GM06990 (cell line): ENCODE data around the gene C3orf20.
"Not testable (repeated sequence)": the region's sequence is repeated elsewhere in the genome, so short reads cannot be mapped to it uniquely, and the experiment has no call there.

Experiments used
- DNase-seq: peaks from one replicate; pipeline ENCODE4 v3.0.0-alpha.2; 2011; ENCODE audit not compliant: insufficient read length; ENCODE audit errors: extremely low read depth
- H3K27me3 ChIP-seq: replicated peaks from 2 replicates; pipeline ENCODE4 v1.6.0; 2011; ENCODE audit warnings: low read length; ENCODE audit not compliant: control insufficient read depth, insufficient read depth
- H3K36me3 ChIP-seq: 2 replicates; pipeline ENCODE4 v1.5.1; 2011; ENCODE audit warnings: low read length; ENCODE audit not compliant: control insufficient read depth, insufficient read depth
- H3K4me3 ChIP-seq: replicated peaks from 2 replicates; pipeline ENCODE4 v1.5.1; 2011; ENCODE audit warnings: low read depth, mild to moderate bottlenecking, control low read depth, low read length
- TF ChIP-seq, protein P1 (sequence below): IDR thresholded peaks from 2 replicates; pipeline ENCODE4 v1.5.1; 2011; ENCODE audit warnings: low read length, control low read depth, mild to moderate bottlenecking, inconsistent platforms; ENCODE audit not compliant: insufficient read depth, poor library complexity, severe bottlenecking

C3orf20 gene

DNA sequence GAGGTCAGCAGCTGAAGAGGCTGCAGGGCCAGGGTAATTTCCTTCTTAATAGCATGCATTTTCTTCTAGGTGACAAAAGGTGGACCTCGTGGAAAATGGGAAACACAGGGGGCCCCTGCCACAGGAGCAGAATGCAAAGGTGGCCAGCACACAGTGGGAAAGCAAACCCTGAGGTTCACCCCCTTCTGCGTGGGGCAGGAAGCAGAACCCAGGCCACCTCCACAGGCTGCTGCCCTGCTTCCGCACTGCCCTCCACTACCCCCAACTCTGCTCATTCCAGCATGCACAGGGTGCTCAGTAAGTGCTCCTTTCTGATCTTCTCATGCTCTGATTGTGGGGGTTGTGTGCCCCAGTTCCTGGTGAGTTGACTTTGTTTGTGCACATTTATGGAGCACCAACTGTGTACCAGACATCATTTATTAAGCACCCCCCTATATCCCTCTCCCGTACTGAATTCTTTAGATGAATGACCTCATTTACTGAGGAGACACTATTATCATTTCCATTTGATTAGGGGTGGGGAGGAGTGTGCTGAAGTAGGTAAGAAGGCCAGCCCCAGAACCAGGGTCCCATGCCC lies 131.1 kb downstream of the C3orf20 start:
- Histone ChIP-seq H3K36me3 (no peaks in the 10 kb centered on the region), H3K4me3 (no peak overlapping the region), H3K27me3 (no peaks in the 10 kb centered on the region; the same call in 1 of the 2 replicates)
- DNase-seq: no peak
- TF ChIP-seq, protein P1, sequence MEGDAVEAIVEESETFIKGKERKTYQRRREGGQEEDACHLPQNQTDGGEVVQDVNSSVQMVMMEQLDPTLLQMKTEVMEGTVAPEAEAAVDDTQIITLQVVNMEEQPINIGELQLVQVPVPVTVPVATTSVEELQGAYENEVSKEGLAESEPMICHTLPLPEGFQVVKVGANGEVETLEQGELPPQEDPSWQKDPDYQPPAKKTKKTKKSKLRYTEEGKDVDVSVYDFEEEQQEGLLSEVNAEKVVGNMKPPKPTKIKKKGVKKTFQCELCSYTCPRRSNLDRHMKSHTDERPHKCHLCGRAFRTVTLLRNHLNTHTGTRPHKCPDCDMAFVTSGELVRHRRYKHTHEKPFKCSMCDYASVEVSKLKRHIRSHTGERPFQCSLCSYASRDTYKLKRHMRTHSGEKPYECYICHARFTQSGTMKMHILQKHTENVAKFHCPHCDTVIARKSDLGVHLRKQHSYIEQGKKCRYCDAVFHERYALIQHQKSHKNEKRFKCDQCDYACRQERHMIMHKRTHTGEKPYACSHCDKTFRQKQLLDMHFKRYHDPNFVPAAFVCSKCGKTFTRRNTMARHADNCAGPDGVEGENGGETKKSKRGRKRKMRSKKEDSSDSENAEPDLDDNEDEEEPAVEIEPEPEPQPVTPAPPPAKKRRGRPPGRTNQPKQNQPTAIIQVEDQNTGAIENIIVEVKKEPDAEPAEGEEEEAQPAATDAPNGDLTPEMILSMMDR: no peak

- Histone ChIP-seq H3K4me3 (no peak overlapping the region), H3K27me3 (no peaks in the 10 kb centered on the region; the same call in 1 of the 2 replicates), H3K36me3 (no peaks in the 10 kb centered on the region)
- TF ChIP-seq, protein P1: no peak
- no peak for DNase-seq
Measured at GRCh38 chr3:14806641-14807263, 131.8 kb downstream of the C3orf20 start.

GRCh38 chr3:14808025-14808424 lies 133.1 kb downstream of the C3orf20 start:
- DNase-seq: no peak
- peaks cover 2% of the 10 kb centered on the region; the same call in 1 of the 2 replicates for H3K27me3 ChIP-seq
- TF ChIP-seq, protein P1: no peak

GRCh38 chr3:14808502-14809266 lies 133.7 kb downstream of the C3orf20 start:
- H3K27me3 ChIP-seq: peaks cover 5% of the 10 kb centered on the region; the same call in 1 of the 2 replicates

More at GRCh38 chr3:14808025-14808424, 133.1 kb downstream of the C3orf20 start:
- Histone ChIP-seq H3K4me3 (no peak overlapping the region), H3K36me3 (no peaks in the 10 kb centered on the region)

GRCh38 chr3:14809611-14810010 lies 134.7 kb downstream of the C3orf20 start:
- H3K4me3 ChIP-seq, H3K27me3 ChIP-seq, DNase-seq, H3K36me3 ChIP-seq: not testable (repeated sequence)

More at GRCh38 chr3:14808502-14809266, 133.7 kb downstream of the C3orf20 start:
- Histone ChIP-seq H3K36me3 (no peaks in the 10 kb centered on the region), H3K4me3 (no peak overlapping the region)
- TF ChIP-seq, protein P1: no peak
- no peak for DNase-seq

DNA sequence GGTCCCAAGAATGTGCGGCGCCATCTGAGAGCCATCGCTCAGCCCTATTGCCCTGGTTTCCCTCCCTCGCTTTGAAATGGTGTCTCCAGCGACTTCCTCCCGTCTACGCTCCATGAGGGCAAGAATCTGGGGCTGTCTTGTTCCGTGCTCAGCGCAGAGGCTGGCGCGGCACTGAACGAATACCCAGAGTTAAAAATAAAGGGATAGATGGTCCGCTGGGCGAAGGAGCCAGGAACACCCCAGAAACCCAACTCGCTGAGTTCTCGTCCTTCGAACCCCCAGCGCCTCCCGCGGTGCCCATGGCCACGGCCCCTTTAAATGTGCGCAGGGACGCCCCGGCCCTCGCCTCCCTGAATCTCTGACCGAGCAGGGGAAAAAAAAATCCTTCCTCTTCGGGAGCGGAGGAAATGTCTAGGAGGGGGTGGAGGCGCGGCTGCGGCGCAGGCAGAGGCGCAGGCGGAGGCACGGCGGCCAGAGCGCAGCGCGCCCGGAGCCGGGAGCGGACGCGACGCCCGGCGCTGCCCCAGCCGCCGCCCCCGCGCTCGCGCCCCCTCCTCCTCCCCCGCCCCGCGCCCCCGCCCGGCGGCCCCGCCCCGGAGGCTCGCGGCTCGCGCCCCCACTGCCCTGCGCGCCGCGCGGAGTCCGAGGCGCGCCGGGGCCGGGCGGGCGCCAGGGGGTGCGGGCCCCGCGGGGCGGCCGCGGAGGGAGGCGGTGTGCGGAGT lies 135.3 kb downstream of the C3orf20 start:
- TF ChIP-seq, protein P1: no peak
- peaks cover 7% of the 10 kb centered on the region for H3K27me3 ChIP-seq
- H3K4me3 ChIP-seq: no peak overlapping the region
- no peaks in the 10 kb centered on the region for H3K36me3 ChIP-seq
- no peak for DNase-seq
